WTC11 (cell line): ENCODE results near the gene PKHD1. TPM values are rescaled to one million over a fixed set of nuclear protein-coding genes. Genes with fewer than 3 reads are reported as not detected.

ENCODE experiments used
- ATAC-seq: fragments of 200-7000 bp; cut with Tn5 transposase; 2 replicates; pipeline ENCODE4 v1.10.0; 2021; ENCODE audit warnings: mild to moderate bottlenecking, moderate library complexity
- CTCF ChIA-PET: fragments of 300-600 bp; sonication (Branson Sonifier 250); formaldehyde crosslinking; loops from one replicate; lab custom pipeline; 2021; ENCODE audit warnings: antibody characterized with exemption; lab: Charles Lee
- POLR2A ChIA-PET: fragments of 350-600 bp; sonication (Branson Sonifier 250); formaldehyde crosslinking; loops from one replicate; lab custom pipeline; 2021; ENCODE audit warnings: antibody characterized with exemption; lab: Charles Lee
- DNase-seq: peaks from one replicate; pipeline ENCODE4 v3.0.0; 2021; ENCODE audit warnings: low spot score
- H3K27ac Mint-ChIP-seq: 2 replicates; pipeline ENCODE4 v1.8.0; 2021; ENCODE audit warnings: mixed read lengths
- H3K27me3 Mint-ChIP-seq: 2 replicates; pipeline ENCODE4 v1.8.0; 2021; ENCODE audit warnings: low read depth, mild to moderate bottlenecking, moderate library complexity, mixed read lengths
- H3K36me3 Mint-ChIP-seq: 2 replicates; pipeline ENCODE4 v1.8.0; 2021; ENCODE audit warnings: mixed read lengths
- H3K4me1 Mint-ChIP-seq: 2 replicates; pipeline ENCODE4 v1.8.0; 2022; ENCODE audit warnings: mixed read lengths
- H3K4me3 Mint-ChIP-seq: 2 replicates; pipeline ENCODE4 v1.8.0; 2021; ENCODE audit warnings: mild to moderate bottlenecking, moderate library complexity, mixed read lengths
- H3K9me3 Mint-ChIP-seq: 2 replicates; pipeline ENCODE4 v1.8.0; 2021; ENCODE audit warnings: mixed read lengths
- ATF1 ChIP-seq: sonication (generic); formaldehyde crosslinking; IDR thresholded peaks from 2 replicates; pipeline ENCODE4 v1.8.1; 2023; ENCODE audit warnings: mild to moderate bottlenecking, moderate library complexity, missing genetic modification reagents
- ELF4 ChIP-seq: sonication (generic); formaldehyde crosslinking; IDR thresholded peaks from 2 replicates; pipeline ENCODE4 v1.8.1; 2022; ENCODE audit warnings: low read depth, mild to moderate bottlenecking, moderate library complexity, missing genetic modification reagents
- ESRRA ChIP-seq: sonication (generic); formaldehyde crosslinking; IDR thresholded peaks from 2 replicates; pipeline ENCODE4 v1.8.1; 2022; ENCODE audit warnings: mild to moderate bottlenecking, missing genetic modification reagents, borderline replicate concordance
- FOXP1 ChIP-seq: sonication (generic); formaldehyde crosslinking; IDR thresholded peaks from 2 replicates; pipeline ENCODE4 v1.8.0; 2022; ENCODE audit warnings: missing genetic modification reagents, mild to moderate bottlenecking, moderate library complexity, borderline replicate concordance
- IRF2 ChIP-seq: sonication (generic); formaldehyde crosslinking; IDR thresholded peaks from 2 replicates; pipeline ENCODE4 v1.8.0; 2022; ENCODE audit warnings: low read depth, missing genetic modification reagents, borderline replicate concordance
- NFATC4 ChIP-seq: fragments of 250-450 bp; sonication (Bioruptor Pico); IDR thresholded peaks from 2 replicates; pipeline ENCODE4 v1.9.0; 2021; ENCODE audit warnings: mild to moderate bottlenecking
- NR2C2 ChIP-seq: sonication (generic); formaldehyde crosslinking; IDR thresholded peaks from 2 replicates; pipeline ENCODE4 v1.8.0; 2022; ENCODE audit warnings: mild to moderate bottlenecking, missing genetic modification reagents
- SMAD3 ChIP-seq: sonication (generic); formaldehyde crosslinking; IDR thresholded peaks from 2 replicates; pipeline ENCODE4 v1.8.0; 2022; ENCODE audit warnings: missing genetic modification reagents, mild to moderate bottlenecking, borderline replicate concordance
- SOX15 ChIP-seq: fragments of 250-450 bp; sonication (Bioruptor Pico); IDR thresholded peaks from 2 replicates; pipeline ENCODE4 v1.9.0; 2021; ENCODE audit warnings: mild to moderate bottlenecking
- SP1 ChIP-seq: sonication (generic); formaldehyde crosslinking; conservative IDR thresholded peaks from 2 replicates; pipeline ENCODE4 v1.8.1; 2022; ENCODE audit warnings: missing genetic modification reagents
- ZNF396 ChIP-seq: fragments of 250-450 bp; sonication (Bioruptor Pico); IDR thresholded peaks from 2 replicates; pipeline ENCODE4 v1.8.0; 2021; ENCODE audit warnings: mild to moderate bottlenecking, moderate library complexity, borderline replicate concordance
- ZNF671 ChIP-seq: fragments of 250-450 bp; sonication (Bioruptor Pico); IDR thresholded peaks from 2 replicates; pipeline ENCODE4 v1.8.0; 2021; ENCODE audit warnings: mild to moderate bottlenecking
- total RNA-seq: library from RNA; stranded (reverse); gene quantifications from 3 replicates; pipeline ENCODE4 v1.2.3, GENCODE V29; 2021
- TF ChIP-seq, protein P1 (sequence below): fragments of 250-450 bp; sonication (Bioruptor Pico); conservative IDR thresholded peaks from 2 replicates; pipeline ENCODE4 v1.9.0; 2021; ENCODE audit warnings: mild to moderate bottlenecking
- TF ChIP-seq, protein P2 (sequence below): sonication (generic); formaldehyde crosslinking; IDR thresholded peaks from 2 replicates; pipeline ENCODE4 v1.8.1; 2022; ENCODE audit warnings: missing genetic modification reagents, borderline replicate concordance
- TF ChIP-seq, protein P3 (sequence below): fragments of 200-600 bp; IDR thresholded peaks from 2 replicates; pipeline ENCODE4 v1.8.0; 2022; ENCODE audit warnings: antibody characterized with exemption
- TF ChIP-seq, protein P4 (sequence below): sonication (generic); formaldehyde crosslinking; IDR thresholded peaks from 2 replicates; pipeline ENCODE4 v1.8.0; 2022; ENCODE audit warnings: mild to moderate bottlenecking, missing genetic modification reagents
- TF ChIP-seq, protein P5 (sequence below): sonication (generic); formaldehyde crosslinking; IDR thresholded peaks from 2 replicates; pipeline ENCODE4 v1.8.0; 2023; ENCODE audit warnings: missing genetic modification reagents

The PKHD1 gene
- total RNA-seq, 1 experiment from 2014 or later: 0.15 TPM

DNA sequence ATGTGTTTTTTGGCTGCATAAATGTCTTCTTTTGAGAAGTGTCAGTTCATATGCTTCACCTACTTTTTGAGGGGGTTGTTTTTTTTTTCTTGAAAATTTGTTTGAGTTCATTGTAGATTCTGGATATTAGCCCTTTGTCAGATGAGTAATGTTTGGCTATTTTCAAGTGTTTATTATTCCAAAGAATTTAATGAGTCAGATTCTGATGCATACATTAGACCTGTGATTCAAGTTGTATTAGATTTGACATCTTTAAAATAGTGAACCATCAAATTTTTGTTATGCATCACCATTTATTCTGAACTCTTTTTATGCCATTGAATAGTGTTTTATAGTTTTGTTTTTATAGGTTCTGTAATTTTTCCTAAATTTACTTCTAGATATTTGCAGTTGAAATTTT lies 319.3 kb downstream of the PKHD1 start:
- H3K4me1 Mint-ChIP-seq: no peaks in the 10 kb centered on the region
- TF ChIP-seq SP1 (CRISPR knock-in tag) (no peak), ZNF396 (no peak), ESRRA (CRISPR knock-in tag) (no peak), SOX15 (CRISPR knock-in tag) (no peak), FOXP1 (CRISPR knock-in tag) (no peak), ATF1 (no peak), SMAD3 (no peak), NFATC4 (CRISPR knock-in tag) (no peak)
- TF ChIP-seq, protein P1, sequence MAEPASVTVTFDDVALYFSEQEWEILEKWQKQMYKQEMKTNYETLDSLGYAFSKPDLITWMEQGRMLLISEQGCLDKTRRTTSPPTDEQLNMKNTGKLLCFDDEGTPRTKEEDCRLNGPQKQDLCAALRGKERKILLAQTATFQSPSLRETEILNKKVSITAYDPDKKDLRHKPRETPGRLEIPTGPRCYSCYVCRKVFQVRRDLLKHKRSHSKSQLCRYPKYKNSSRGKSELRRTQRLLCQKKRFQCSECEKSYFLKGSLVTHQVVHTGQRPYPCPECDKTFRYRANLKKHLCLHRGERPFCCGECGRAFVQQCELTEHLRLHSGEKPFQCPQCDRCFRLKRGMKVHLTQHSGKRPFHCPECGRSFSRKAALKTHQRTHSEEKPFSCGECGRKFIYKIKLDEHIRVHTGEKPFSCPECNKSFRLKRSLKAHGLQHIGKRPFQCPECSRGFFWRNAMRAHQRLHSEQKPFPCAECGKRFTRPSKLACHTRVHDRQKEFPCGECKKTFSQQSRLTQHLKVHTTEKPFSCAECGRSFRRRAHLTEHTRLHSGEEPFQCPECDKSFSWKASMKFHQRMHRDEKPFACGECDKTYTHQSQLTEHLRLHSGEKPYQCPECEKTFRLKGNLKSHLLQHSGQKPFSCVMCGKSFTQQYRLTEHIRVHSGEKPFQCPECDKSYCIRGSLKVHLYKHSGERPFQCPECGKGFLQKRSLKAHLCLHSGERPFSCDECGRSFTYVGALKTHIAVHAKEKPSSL: no peak
- no peak overlapping the region for H3K4me3 Mint-ChIP-seq
- ChIA-PET POLR2A (no interaction called here), CTCF (no interaction called here)
- no peaks in the 10 kb centered on the region for H3K27me3 Mint-ChIP-seq
- H3K36me3 Mint-ChIP-seq: peaks cover 8% of the 10 kb centered on the region
- ATAC-seq (no peak), DNase-seq (no peak)
- peaks cover 14% of the 10 kb centered on the region for H3K9me3 Mint-ChIP-seq
- H3K27ac Mint-ChIP-seq: no peak overlapping the region

DNA sequence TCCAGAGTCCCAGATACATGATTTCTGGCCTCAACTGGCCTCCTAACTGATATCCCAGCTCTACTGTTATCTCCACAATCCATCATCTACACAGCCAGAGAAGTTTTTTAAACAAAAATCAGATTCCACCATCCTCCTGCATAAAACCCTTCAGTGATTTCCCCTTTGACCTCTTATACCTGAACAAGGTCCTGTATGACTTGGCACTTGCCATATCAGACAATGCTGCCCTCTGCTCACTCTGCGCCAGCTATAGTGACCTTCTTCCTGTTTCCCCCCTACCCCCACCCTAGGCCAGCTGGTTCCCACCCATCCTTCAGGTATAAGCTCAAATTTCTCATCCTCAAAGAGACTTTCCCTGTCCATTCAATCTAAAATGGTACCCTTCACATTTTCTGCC lies 322.2 kb downstream of the PKHD1 start:
- no peak for ATAC-seq
- H3K4me1 Mint-ChIP-seq: no peaks in the 10 kb centered on the region
- TF ChIP-seq ZNF671 (CRISPR knock-in tag) (no peak), NR2C2 (CRISPR knock-in tag) (no peak), ELF4 (no peak), IRF2 (CRISPR knock-in tag) (no peak), ZNF396 (no peak)
- TF ChIP-seq, protein P2, sequence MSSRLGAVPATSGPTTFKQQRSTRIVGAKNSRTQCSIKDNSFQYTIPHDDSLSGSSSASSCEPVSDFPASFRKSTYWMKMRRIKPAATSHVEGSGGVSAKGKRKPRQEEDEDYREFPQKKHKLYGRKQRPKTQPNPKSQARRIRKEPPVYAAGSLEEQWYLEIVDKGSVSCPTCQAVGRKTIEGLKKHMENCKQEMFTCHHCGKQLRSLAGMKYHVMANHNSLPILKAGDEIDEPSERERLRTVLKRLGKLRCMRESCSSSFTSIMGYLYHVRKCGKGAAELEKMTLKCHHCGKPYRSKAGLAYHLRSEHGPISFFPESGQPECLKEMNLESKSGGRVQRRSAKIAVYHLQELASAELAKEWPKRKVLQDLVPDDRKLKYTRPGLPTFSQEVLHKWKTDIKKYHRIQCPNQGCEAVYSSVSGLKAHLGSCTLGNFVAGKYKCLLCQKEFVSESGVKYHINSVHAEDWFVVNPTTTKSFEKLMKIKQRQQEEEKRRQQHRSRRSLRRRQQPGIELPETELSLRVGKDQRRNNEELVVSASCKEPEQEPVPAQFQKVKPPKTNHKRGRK (CRISPR knock-in tag): no peak
- TF ChIP-seq, protein P3, sequence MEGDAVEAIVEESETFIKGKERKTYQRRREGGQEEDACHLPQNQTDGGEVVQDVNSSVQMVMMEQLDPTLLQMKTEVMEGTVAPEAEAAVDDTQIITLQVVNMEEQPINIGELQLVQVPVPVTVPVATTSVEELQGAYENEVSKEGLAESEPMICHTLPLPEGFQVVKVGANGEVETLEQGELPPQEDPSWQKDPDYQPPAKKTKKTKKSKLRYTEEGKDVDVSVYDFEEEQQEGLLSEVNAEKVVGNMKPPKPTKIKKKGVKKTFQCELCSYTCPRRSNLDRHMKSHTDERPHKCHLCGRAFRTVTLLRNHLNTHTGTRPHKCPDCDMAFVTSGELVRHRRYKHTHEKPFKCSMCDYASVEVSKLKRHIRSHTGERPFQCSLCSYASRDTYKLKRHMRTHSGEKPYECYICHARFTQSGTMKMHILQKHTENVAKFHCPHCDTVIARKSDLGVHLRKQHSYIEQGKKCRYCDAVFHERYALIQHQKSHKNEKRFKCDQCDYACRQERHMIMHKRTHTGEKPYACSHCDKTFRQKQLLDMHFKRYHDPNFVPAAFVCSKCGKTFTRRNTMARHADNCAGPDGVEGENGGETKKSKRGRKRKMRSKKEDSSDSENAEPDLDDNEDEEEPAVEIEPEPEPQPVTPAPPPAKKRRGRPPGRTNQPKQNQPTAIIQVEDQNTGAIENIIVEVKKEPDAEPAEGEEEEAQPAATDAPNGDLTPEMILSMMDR: no peak
- TF ChIP-seq, protein P4, sequence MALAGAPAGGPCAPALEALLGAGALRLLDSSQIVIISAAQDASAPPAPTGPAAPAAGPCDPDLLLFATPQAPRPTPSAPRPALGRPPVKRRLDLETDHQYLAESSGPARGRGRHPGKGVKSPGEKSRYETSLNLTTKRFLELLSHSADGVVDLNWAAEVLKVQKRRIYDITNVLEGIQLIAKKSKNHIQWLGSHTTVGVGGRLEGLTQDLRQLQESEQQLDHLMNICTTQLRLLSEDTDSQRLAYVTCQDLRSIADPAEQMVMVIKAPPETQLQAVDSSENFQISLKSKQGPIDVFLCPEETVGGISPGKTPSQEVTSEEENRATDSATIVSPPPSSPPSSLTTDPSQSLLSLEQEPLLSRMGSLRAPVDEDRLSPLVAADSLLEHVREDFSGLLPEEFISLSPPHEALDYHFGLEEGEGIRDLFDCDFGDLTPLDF (CRISPR knock-in tag): no peak
- TF ChIP-seq, protein P5, sequence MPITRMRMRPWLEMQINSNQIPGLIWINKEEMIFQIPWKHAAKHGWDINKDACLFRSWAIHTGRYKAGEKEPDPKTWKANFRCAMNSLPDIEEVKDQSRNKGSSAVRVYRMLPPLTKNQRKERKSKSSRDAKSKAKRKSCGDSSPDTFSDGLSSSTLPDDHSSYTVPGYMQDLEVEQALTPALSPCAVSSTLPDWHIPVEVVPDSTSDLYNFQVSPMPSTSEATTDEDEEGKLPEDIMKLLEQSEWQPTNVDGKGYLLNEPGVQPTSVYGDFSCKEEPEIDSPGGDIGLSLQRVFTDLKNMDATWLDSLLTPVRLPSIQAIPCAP (CRISPR knock-in tag): no peak
- TF ChIP-seq, all 79 proteins: peak for 0
- Mint-ChIP-seq H3K4me3 (no peak overlapping the region), H3K27ac (no peak overlapping the region), H3K36me3 (peaks cover 8% of the 10 kb centered on the region), H3K9me3 (peaks cover 14% of the 10 kb centered on the region), H3K27me3 (no peaks in the 10 kb centered on the region)
- ChIA-PET POLR2A (no interaction called here), CTCF (interaction anchor here (1.4 kb wide), 1 partner anchor 11 kb away, joined by 4 read pairs; no protein-coding TSS in a partner anchor)
- no peak for DNase-seq
